Measurements from ENCODE around the gene EYA2. TPM values are rescaled to one million over a fixed set of nuclear protein-coding genes. Genes with fewer than 3 reads are reported as not detected.
A peak's percentile ranks its signal among the peaks of the same experiment; 100 is the strongest.
"Not testable (repeated sequence)": the region's sequence is repeated elsewhere in the genome, so short reads cannot be mapped to it uniquely, and the experiment has no call there.

The EYA2 gene
- total and polyA plus RNA-seq, 2 donors (not counting 1 experiment from before 2014, with no cell fraction given), result 1.1 to 2.8 TPM

DNA sequence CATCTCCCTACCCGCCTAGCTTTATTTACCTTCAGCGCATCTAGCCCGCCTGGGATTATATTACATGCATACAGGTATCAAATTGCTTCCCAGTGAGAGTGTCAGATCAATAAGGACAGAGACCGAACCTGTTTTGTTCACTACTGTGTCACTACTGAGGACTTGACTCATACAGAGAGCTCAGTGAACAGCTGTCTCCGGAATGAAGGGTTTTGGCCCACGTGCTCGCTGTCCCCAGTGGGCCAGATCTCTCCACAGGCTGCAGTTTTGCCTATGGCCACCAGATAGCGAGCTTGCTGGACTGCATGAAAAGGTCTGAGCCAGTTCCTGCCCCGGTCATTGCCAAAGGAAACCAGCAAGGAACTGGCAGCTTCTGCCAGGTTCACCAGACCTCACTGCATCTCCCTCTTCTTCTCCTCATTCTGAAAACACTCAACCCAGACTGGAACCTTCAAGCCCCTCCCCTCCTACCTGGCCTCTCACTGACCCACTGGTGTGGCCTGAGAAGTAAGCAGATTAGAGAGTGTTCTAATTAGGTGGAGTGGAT, 311.0 kb downstream of the EYA2 start:
- H3K4me1 ChIP-seq (ENCODE audit: control insufficient read depth in 2 of 2, insufficient read depth in 2 of 2, low read length in 2 of 2), result no peaks in the 10 kb centered on the region
- 86% methylated on average over 9 of the region's 9 CpGs for WGBS (ENCODE audit: insufficient coverage)
- ATAC-seq (ENCODE audit: low read depth), result peak; percentile 68
- Mint-ChIP-seq H3K4me1 (peaks cover 5% of the 10 kb centered on the region), H3K27ac (no peak overlapping the region), H3K27me3 (no peaks in the 10 kb centered on the region), H3K9me3 (ENCODE audit: insufficient read depth) (no peaks in the 10 kb centered on the region), H3K4me3 (no peak overlapping the region)
- intact Hi-C loops (cut with micrococcal nuclease), result no loop called here
- TF ChIP-seq EZH2 (IDR thresholded peaks at IDR 0.05; ENCODE audit: borderline replicate concordance, insufficient read depth, low read depth, low read length, poor library complexity, severe bottlenecking), result no peak
- TF ChIP-seq, protein P1, sequence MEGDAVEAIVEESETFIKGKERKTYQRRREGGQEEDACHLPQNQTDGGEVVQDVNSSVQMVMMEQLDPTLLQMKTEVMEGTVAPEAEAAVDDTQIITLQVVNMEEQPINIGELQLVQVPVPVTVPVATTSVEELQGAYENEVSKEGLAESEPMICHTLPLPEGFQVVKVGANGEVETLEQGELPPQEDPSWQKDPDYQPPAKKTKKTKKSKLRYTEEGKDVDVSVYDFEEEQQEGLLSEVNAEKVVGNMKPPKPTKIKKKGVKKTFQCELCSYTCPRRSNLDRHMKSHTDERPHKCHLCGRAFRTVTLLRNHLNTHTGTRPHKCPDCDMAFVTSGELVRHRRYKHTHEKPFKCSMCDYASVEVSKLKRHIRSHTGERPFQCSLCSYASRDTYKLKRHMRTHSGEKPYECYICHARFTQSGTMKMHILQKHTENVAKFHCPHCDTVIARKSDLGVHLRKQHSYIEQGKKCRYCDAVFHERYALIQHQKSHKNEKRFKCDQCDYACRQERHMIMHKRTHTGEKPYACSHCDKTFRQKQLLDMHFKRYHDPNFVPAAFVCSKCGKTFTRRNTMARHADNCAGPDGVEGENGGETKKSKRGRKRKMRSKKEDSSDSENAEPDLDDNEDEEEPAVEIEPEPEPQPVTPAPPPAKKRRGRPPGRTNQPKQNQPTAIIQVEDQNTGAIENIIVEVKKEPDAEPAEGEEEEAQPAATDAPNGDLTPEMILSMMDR (IDR thresholded peaks at IDR 0.05), result no peak
- H2AFZ ChIP-seq (ENCODE audit: insufficient read depth, low read depth, low read length, poor library complexity, severe bottlenecking), result no peak overlapping the region
- H3K27ac ChIP-seq (ENCODE audit: low read length in 2 of 2), result no peak overlapping the region
- POLR2A ChIA-PET, result no interaction called here
- DNase-seq, result no peak
- H3K9me3 ChIP-seq (ENCODE audit: control extremely low read depth in 1 of 3, control insufficient read depth in 2 of 3, insufficient read depth in 1 of 3, low read length in 2 of 3), result no peaks in the 10 kb centered on the region
- no peak overlapping the region for H3K4me2 ChIP-seq (replicated peaks; ENCODE audit: low read depth, low read length, poor library complexity, severe bottlenecking)
- H4K20me1 ChIP-seq (ENCODE audit: control insufficient read depth, insufficient read depth, low read length, poor library complexity, severe bottlenecking), result no peaks in the 10 kb centered on the region
- no peaks in the 10 kb centered on the region for H3K27me3 ChIP-seq (replicated peaks in 1 of 4; ENCODE audit: control extremely low read depth in 1 of 4, control insufficient read depth in 3 of 4, insufficient read depth in 4 of 4, low read length in 3 of 4)
- H3K9ac ChIP-seq (ENCODE audit: low read length), result no peak overlapping the region
- H3K79me2 ChIP-seq (ENCODE audit: control insufficient read depth, insufficient read depth, low read length), result no peaks in the 10 kb centered on the region
- no peak overlapping the region for H3K4me3 ChIP-seq (ENCODE audit: control extremely low read depth in 1 of 5, extremely low read depth in 1 of 5, insufficient read depth in 1 of 5, low read depth in 2 of 5, low read length in 4 of 5)
- CTCF ChIA-PET, result interaction anchor here (0.9 to 2.5 kb wide), 5 partner anchors 10 to 178 kb away, joined by 3 to 12 read pairs (median 4); no protein-coding TSS in a partner anchor
- peaks cover 0 to 26% of the 10 kb centered on the region in 2 experiments for H3K36me3 ChIP-seq (replicated peaks in 1 of 2; ENCODE audit: control extremely low read depth in 1 of 2, control insufficient read depth in 1 of 2, extremely low read depth in 1 of 2, insufficient read depth in 2 of 2, low read length in 1 of 2)

DNA sequence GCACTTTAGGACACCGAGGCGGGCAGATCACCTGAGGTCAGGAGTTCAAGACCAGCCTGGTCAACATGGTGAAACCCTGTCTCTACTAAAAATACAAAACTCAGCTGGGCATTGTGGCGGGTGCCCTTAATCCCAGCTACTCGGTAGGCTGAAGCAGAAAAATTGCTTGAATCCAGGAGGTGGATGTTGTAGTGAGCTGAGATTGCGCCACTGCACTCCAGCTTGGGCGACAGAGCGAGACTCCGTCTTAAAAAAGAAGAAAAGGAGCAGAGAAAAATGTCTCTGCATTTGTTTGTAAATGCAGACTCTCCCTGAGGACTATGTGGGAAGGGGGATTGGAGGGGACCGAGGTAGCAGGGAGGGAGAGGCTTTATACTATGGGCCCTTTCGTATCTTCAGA, 311.9 kb downstream of the EYA2 start:
- H3K27me3 Mint-ChIP-seq; H2AFZ ChIP-seq (ENCODE audit: insufficient read depth, low read depth, low read length, poor library complexity, severe bottlenecking); POLR2A ChIA-PET; DNase-seq; H3K9ac ChIP-seq (ENCODE audit: low read length); H3K27me3 ChIP-seq (replicated peaks in 1 of 4; ENCODE audit: control extremely low read depth in 1 of 4, control insufficient read depth in 3 of 4, insufficient read depth in 4 of 4, low read length in 3 of 4); H3K4me1 Mint-ChIP-seq; H3K79me2 ChIP-seq (ENCODE audit: control insufficient read depth, insufficient read depth, low read length); ATAC-seq (ENCODE audit: low read depth); H4K20me1 ChIP-seq (ENCODE audit: control insufficient read depth, insufficient read depth, low read length, poor library complexity, severe bottlenecking); H3K9me3 Mint-ChIP-seq (ENCODE audit: insufficient read depth); H3K4me3 ChIP-seq (ENCODE audit: control extremely low read depth in 1 of 5, extremely low read depth in 1 of 5, insufficient read depth in 1 of 5, low read depth in 2 of 5, low read length in 4 of 5); H3K4me2 ChIP-seq (replicated peaks; ENCODE audit: low read depth, low read length, poor library complexity, severe bottlenecking); intact Hi-C loops (cut with micrococcal nuclease); H3K4me1 ChIP-seq (ENCODE audit: control insufficient read depth in 2 of 2, insufficient read depth in 2 of 2, low read length in 2 of 2); H3K9me3 ChIP-seq (ENCODE audit: control extremely low read depth in 1 of 3, control insufficient read depth in 2 of 3, insufficient read depth in 1 of 3, low read length in 2 of 3); H3K27ac ChIP-seq (ENCODE audit: low read length in 2 of 2); H3K27ac Mint-ChIP-seq; H3K4me3 Mint-ChIP-seq: not testable (repeated sequence)
- CTCF ChIA-PET, result interaction anchor here (1.4 to 2.5 kb wide), 3 partner anchors 10 to 177 kb away, joined by 4 to 12 read pairs (median 11); no protein-coding TSS in a partner anchor
- peaks cover 2 to 35% of the 10 kb centered on the region in 2 experiments for H3K36me3 ChIP-seq (replicated peaks in 1 of 2; ENCODE audit: control extremely low read depth in 1 of 2, control insufficient read depth in 1 of 2, extremely low read depth in 1 of 2, insufficient read depth in 2 of 2, low read length in 1 of 2)
- WGBS (ENCODE audit: insufficient coverage), result 92% methylated on average over 8 of the region's 10 CpGs

All from B cell (primary cell).